ENCODE data around the gene PTPRC.

The PTPRC gene

DNA sequence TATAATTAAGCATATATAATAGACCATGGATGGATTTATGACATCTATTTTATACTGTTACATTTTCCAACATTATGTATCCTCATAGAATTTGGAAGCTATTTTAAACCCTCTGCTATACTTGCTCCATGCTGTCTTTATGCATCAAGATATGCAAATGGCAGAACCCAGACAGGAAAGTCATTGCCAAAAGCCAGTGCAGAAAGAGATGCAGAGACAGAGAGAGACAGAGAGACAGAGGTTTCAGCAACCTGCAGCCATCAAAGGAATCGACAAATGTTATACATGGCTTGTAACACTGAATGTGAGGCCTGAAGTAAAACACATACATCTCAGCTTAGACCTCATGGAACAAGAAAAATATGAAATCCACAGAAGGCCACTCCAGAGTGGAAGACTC lies 7.5 kb upstream of the PTPRC start:
- Histone ChIP-seq H2AFZ (ENCODE audit: low read length) (no peak overlapping the region), H3K27ac (ENCODE audit: low read depth, low read length, poor library complexity, severe bottlenecking) (peak overlapping the region; percentile 99), H3K9me2 (ENCODE audit: low read depth, low read length) (no peaks in the 10 kb centered on the region), H3F3A (ENCODE audit: insufficient read depth, low read length) (no peaks in the 10 kb centered on the region), H3K4me3 (ENCODE audit: low read depth, low read length, poor library complexity, severe bottlenecking) (peak overlapping the region; percentile 63), H3K79me2 (ENCODE audit: insufficient read depth, low read length) (peaks cover 76% of the 10 kb centered on the region), H3K9ac (ENCODE audit: low read length) (peak overlapping the region; percentile 83), H3K4me2 (ENCODE audit: low read length) (peak overlapping the region; percentile 62), H3K4me1 (ENCODE audit: insufficient read depth, low read length, severe bottlenecking) (peaks cover 100% of the 10 kb centered on the region), H3K9me3 (ENCODE audit: low read length) (no peaks in the 10 kb centered on the region), H3K27me3 (ENCODE audit: insufficient read depth, low read length) (no peaks in the 10 kb centered on the region), H3K36me3 (ENCODE audit: insufficient read depth, low read length) (peaks cover 28% of the 10 kb centered on the region), H4K20me1 (ENCODE audit: insufficient read depth, low read length) (no peaks in the 10 kb centered on the region)
- TF ChIP-seq, protein P1, sequence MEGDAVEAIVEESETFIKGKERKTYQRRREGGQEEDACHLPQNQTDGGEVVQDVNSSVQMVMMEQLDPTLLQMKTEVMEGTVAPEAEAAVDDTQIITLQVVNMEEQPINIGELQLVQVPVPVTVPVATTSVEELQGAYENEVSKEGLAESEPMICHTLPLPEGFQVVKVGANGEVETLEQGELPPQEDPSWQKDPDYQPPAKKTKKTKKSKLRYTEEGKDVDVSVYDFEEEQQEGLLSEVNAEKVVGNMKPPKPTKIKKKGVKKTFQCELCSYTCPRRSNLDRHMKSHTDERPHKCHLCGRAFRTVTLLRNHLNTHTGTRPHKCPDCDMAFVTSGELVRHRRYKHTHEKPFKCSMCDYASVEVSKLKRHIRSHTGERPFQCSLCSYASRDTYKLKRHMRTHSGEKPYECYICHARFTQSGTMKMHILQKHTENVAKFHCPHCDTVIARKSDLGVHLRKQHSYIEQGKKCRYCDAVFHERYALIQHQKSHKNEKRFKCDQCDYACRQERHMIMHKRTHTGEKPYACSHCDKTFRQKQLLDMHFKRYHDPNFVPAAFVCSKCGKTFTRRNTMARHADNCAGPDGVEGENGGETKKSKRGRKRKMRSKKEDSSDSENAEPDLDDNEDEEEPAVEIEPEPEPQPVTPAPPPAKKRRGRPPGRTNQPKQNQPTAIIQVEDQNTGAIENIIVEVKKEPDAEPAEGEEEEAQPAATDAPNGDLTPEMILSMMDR (IDR thresholded peaks at IDR 0.05; ENCODE audit: low read length) = no peak
- TF ChIP-seq EZH2 (IDR thresholded peaks at IDR 0.05; ENCODE audit: borderline replicate concordance, low read length) = no peak

DNA sequence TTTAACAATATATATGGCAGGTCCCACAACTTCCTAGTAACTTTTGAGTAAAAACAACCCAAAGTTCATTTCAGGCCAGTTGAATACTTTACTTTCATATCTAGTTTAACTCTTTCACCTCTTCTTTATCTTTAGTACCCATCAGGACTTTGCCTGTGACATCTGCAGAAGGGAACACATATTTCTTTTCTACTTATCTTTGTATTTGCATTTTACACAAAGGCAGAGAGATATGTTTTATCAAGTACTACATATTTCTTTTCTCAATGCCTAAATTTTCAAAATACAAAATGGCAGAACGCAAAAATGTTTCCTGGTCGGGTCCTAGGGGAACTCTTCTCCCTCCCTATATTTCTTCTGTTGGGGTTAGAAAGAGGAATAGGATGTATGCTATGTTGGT lies 6.8 kb upstream of the PTPRC start:
- Histone ChIP-seq H4K20me1 (ENCODE audit: insufficient read depth, low read length) (no peaks in the 10 kb centered on the region), H3K4me3 (ENCODE audit: low read depth, low read length, poor library complexity, severe bottlenecking) (peak overlapping the region; percentile 63), H3K9ac (ENCODE audit: low read length) (peak overlapping the region; percentile 83), H3K4me2 (ENCODE audit: low read length) (peak overlapping the region; percentile 62), H3K27ac (ENCODE audit: low read depth, low read length, poor library complexity, severe bottlenecking) (peak overlapping the region; percentile 99), H3K9me3 (ENCODE audit: low read length) (no peaks in the 10 kb centered on the region), H3K79me2 (ENCODE audit: insufficient read depth, low read length) (peaks cover 69% of the 10 kb centered on the region), H3K27me3 (ENCODE audit: insufficient read depth, low read length) (no peaks in the 10 kb centered on the region), H3F3A (ENCODE audit: insufficient read depth, low read length) (0 out of 2 replicates have a peak, but pooled peaks cover 2% of the 10 kb centered on the region), H3K4me1 (ENCODE audit: insufficient read depth, low read length, severe bottlenecking) (peaks cover 100% of the 10 kb centered on the region), H3K9me2 (ENCODE audit: low read depth, low read length) (no peaks in the 10 kb centered on the region), H3K36me3 (ENCODE audit: insufficient read depth, low read length) (peaks cover 23% of the 10 kb centered on the region), H2AFZ (ENCODE audit: low read length) (no peak overlapping the region)
- TF ChIP-seq, protein P1 (IDR thresholded peaks at IDR 0.05; ENCODE audit: low read length) = no peak
- TF ChIP-seq EZH2 (IDR thresholded peaks at IDR 0.05; ENCODE audit: borderline replicate concordance, low read length) = no peak

DNA sequence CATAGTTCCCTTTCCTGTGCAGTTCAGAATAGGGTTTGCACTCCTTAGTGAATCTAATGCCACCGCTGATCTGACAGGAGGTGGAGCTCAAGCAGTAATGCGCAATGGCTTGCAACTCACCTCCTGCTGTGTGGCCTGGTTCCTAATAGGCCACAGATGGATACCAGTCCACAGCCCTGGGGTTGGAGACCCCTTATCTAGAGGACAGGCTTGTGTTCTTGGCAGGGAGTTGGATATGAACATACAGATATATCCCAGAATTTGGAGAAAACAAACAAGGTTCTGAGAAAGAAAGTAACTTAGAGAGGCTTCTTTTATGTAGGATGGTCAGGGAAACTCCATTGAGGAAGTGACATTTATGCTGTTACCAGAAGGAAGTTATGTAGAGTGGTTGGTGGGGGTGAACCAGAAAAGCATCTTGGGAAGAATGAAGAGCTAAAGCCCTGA lies 5.1 kb upstream of the PTPRC start:
- H3K9me3 ChIP-seq (ENCODE audit: low read length) = no peaks in the 10 kb centered on the region
- no peaks in the 10 kb centered on the region for H4K20me1 ChIP-seq (ENCODE audit: insufficient read depth, low read length)
- H3K4me1 ChIP-seq (ENCODE audit: insufficient read depth, low read length, severe bottlenecking) = peaks cover 100% of the 10 kb centered on the region
- H3K27ac ChIP-seq (ENCODE audit: low read depth, low read length, poor library complexity, severe bottlenecking) = peak overlapping the region; percentile 99
- H3K9ac ChIP-seq (ENCODE audit: low read length) = peak overlapping the region; percentile 26; the same call in 1 of the 2 replicates
- peaks cover 16% of the 10 kb centered on the region for H3K36me3 ChIP-seq (ENCODE audit: insufficient read depth, low read length)
- H3K4me2 ChIP-seq (ENCODE audit: low read length) = peak overlapping the region; percentile 62
- H3K27me3 ChIP-seq (ENCODE audit: insufficient read depth, low read length) = no peaks in the 10 kb centered on the region
- no peak overlapping the region for H2AFZ ChIP-seq (ENCODE audit: low read length)
- no peaks in the 10 kb centered on the region for H3K9me2 ChIP-seq (ENCODE audit: low read depth, low read length)
- H3K79me2 ChIP-seq (ENCODE audit: insufficient read depth, low read length) = peaks cover 63% of the 10 kb centered on the region
- H3K4me3 ChIP-seq (ENCODE audit: low read depth, low read length, poor library complexity, severe bottlenecking) = peak overlapping the region; percentile 63
- no peak for TF ChIP-seq EZH2 (IDR thresholded peaks at IDR 0.05; ENCODE audit: borderline replicate concordance, low read length)
- TF ChIP-seq, protein P1 (IDR thresholded peaks at IDR 0.05; ENCODE audit: low read length) = no peak
- peaks cover 12% of the 10 kb centered on the region; the same call in 1 of the 2 replicates for H3F3A ChIP-seq (ENCODE audit: insufficient read depth, low read length)

Measured in OCI-LY1 (cell line).